Measurements from ENCODE around the gene CBFA2T3.

DNA sequence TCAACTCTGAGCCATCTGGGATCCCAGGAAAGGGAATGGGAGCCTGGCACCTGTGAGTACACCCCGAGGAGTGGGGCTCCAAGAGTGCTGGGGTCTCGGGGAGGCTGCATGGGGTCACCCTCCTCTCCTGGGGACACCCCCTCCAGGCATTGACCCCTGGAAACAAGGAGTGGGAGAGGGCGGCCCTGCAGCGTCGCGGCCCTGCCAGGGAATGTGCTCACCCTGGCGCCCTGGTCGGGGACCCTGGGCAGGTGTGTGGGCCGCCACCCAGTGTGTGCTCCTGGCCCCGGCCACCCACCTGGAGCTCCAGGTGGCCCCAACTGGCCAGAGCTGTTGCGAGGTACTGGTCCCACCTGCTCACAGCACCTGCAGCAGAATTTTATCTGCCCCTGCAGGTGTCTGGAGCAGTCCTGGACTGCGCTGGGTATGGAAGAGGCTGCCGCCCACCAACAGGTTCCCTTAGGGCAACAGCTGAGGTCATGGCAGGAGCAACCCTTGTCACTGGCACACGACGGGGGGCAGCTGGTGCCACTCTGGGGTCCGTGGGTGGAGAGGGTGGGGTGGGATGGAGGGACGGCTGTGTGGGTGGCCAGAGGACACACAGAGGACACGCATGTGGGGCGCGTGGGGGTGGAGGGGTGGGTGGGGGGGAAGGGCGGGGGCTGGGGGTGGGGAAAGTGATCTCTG, 105.1 kb downstream of the CBFA2T3 start:
- TF ChIP-seq, protein P1, sequence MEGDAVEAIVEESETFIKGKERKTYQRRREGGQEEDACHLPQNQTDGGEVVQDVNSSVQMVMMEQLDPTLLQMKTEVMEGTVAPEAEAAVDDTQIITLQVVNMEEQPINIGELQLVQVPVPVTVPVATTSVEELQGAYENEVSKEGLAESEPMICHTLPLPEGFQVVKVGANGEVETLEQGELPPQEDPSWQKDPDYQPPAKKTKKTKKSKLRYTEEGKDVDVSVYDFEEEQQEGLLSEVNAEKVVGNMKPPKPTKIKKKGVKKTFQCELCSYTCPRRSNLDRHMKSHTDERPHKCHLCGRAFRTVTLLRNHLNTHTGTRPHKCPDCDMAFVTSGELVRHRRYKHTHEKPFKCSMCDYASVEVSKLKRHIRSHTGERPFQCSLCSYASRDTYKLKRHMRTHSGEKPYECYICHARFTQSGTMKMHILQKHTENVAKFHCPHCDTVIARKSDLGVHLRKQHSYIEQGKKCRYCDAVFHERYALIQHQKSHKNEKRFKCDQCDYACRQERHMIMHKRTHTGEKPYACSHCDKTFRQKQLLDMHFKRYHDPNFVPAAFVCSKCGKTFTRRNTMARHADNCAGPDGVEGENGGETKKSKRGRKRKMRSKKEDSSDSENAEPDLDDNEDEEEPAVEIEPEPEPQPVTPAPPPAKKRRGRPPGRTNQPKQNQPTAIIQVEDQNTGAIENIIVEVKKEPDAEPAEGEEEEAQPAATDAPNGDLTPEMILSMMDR (conservative IDR thresholded peaks at IDR 0.05; ENCODE audit: low read length): no peak
- TF ChIP-seq EZH2phosphoT487 (IDR thresholded peaks at IDR 0.05; ENCODE audit: borderline replicate concordance): no peak

All from Loucy (cell line).